AG20443 (cell line): ENCODE data around the gene ADAM8.
A peak's percentile ranks its signal among the peaks of the same experiment; 100 is the strongest.
"Not testable (repeated sequence)": the region's sequence is repeated elsewhere in the genome, so short reads cannot be mapped to it uniquely, and the experiment has no call there.

Experiments
- DNase-seq: peaks from one replicate; pipeline ENCODE4 v3.0.0; 2012; ENCODE audit warnings: low spot score, mixed read lengths

Gene ADAM8

DNA sequence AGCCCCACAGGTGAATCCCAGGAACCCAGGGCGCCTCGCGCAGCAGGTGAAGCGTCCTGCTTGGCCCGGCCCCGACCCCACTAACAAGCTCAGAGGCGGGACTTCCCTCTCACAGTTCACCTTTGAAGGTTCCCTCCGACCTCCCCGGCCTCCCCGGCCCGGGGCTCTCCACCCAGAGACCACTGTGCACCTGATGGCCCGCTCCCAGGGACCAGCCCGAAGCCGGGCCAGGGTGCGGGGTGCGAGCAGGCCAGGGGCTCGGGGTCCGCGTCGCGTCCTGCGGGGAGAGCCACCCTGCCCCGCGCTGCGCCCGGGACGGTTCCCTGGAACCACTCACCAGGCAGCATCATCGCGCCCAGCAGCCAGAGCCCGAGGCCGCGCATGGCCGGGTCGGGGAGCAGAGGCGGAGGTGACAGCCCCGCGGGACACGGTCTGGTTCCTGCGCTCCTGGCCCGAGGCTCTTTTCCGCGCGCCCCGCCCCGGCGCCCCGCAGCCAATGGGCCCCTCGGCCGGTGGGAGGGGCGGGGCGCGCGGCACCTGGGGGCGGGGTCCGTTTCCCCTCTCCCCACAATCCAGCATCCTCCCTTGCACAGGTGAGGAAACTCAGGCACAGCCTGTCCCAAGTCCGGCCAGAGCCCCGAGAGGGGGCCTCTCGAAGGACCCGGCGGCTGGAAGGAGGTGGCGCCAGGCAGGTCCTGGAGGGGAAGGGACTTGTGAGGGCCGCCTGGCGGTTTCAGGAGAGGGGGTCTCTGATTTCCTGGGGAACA lies at the start of gene ADAM8:
Gene ADAM8 (minus strand): TSS at position 434 of the 767 bp plus-strand sequence. CDS start 51 bp downstream, at position 383.
- DNase-seq = peak; percentile 68

DNA sequence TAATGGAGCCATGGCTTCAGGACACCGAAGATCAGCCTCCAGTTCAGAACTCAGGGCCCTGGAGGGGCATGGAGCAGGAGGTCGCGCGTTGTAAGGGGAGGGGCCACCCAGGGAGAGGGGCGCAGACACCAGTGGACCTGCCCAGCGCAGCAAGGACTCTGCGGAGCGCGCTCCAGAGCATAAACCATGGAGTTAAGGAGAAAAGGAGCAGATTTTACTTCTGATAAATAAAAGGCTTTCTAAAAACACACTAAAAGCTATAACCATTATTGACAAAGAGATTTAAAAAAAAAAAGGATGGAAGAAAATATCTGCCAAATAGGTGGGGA lies 49.5 kb upstream of the ADAM8 start:
- no peak for DNase-seq

DNA sequence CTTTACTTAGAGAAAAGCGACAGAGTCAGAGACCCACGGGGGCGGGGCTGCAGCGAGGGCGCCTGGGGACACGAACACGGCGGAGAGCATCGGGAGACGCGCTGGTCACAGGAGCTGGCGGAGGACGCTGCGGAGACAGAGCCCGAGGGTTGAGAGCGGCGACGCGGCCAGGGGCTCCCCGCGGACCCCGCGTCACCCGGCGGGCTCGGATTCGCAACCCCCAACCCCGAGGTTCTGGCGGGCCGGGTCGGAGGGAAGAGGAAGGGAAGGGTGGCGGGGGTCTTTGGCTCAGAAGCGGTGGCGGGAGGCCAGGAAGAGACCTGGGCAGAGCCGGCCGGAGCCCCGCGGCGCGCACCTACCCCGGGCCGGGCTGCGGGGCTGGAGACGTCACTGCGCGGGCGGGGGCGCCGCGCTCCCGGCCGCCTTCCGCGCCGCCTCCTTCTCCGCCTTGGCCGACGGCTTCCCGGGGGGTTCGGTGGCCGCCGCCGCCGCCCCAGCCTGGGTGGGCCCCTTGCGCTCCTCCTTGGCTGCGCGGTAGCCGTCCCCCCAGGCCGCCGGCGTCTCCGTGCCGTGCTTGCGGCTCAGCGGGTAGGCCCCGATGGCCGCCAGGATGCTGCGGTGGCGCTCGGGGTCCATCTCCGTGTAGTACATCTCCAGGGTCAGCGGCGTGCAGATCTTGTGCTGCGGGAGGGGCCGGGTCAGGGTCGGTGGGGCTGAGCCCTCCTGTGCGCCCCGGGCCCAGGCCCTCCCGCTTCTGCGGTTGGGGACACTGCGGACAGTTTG lies 49.0 kb upstream of the ADAM8 start:
- peak; percentile 33 for DNase-seq

DNA sequence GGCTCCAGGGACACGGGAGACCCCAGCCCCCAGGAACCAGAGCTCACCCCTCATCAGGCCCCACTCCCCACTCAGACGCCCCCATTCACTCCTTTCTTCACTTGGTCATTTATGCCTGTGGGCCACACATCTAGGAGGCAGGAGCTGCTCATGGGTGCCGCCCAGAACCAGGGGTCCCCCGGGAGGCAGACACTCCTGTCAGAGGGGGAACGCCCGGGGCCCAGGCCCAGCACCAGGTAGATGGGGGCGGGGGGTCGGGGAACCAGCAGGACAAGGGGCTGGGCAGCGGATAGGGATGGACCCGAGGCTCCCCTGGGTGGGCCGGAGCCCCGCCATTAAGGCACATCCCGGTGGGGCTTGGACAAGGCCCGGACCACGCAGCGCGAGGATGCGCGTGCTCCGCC lies 48.2 kb upstream of the ADAM8 start:
- no peak for DNase-seq

DNA sequence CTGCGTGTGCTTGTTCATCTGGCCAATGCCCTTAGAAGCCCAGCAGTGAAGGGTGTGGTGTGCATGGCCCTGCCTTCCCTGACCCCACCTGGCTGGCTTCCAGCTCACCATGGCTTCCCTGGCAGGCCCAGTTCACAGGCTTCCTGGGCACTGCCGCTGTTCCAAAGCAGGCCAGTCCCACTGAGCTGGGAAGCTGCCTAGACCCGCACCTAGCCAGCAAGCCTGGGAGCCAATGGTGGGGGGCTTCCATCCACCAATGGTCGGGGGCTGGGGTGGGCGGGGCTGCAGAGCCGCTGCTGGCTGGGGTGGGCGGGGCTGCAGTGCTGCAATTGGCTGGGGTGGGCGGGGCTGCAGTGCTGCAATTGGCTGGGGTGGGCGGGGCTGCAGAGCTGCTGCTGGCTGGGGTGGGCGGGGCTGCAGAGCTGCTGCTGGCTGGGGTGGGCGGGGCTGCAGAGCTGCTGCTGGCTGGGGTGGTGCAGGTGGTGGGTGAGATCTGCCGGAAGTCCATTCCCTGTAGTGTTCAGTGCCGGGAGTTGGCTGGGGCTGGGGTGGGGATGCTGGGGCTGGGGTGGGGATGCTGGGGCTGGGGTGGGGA lies 47.6 kb upstream of the ADAM8 start:
- peak; percentile 47 for DNase-seq

DNA sequence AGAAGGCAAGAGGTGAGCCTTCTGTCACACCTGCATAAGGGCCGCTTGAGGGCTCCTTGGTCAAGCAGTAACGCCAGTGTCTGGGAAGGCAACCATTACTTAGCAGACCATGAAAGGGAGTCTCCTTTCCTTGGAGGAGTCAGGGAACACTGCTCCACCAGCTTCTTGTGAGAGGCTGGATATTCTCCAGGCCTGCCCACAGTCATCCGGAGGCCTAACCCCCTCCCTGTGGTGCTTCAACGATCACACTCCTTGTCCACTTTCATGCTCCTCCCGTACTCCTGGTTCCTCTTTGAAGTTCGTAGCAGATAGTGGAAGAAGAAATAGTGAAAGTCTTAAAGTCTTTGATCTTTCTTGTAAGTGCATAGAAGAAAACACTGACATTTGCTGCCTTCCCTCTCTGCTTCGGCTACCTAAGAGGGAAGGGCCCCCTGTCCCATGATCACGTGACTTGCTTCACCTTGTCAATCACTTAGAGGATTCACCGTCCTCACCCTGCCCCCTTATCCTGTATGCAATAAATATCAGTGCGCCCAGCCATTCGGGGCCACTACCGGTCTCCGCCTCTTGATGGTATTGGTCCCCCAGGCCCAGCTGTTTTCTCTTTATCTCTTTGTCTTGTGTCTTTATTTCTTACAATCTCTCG lies 45.5 kb upstream of the ADAM8 start:
- DNase-seq = not testable (repeated sequence)

DNA sequence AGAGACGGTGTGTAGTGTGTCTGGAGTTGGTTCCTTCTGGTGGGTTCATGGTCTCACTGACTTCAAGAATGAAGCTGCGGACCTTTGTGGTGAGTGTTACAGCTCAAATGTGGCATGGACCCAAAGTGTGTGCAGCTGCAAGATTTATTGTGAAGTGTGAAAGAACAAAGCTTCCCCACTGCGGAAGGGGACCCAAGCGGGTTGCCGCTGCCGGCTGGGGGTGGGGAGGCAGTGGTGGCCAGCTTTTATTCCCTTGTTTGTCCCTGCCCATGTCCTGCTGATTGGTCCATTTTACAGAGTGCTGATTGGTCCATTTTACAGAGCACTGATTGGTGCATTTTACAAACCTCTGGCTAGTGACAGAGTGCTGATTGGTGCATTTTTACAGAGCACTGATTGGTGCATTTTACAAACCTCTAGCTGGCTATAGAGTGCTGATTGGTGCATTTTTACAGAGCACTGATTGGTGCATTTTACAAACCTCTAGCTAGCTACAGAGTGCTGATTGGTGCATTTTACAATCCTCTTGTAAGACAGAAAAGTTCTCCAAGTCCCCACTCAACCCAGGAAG lies 44.3 kb upstream of the ADAM8 start:
- not testable (repeated sequence) for DNase-seq

DNA sequence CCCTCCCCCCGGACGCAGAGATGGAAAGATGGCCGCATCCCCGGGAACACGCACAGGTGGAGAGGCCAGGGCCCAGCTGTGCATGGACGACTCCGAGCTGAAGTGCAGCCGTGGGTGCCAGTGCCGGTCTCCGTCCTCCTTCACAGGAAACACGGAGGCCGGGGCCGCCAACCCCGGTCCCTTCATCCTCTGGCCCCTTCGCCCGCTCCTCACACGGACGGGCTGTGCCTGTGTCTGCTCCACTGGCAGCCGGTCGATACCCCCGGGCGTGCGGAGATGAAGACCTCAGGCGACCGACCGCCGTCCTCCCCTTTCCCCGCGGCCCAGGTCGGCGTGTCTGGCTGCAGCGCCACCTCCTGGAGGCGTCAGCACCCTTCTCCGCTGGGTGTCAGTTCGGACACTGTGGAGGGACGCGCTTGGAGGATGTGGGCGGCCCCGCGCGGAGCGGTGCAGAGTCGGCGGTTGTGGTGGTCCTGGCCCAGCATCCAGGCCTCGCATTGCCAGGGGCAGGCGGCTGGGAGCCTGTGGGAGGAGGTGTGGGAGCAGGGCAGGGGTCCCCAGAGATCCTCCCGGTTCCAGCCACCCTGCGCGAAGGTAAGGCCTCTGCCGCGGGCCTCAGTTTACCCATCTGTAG lies 41.9 kb upstream of the ADAM8 start:
- peak; percentile 79 for DNase-seq

DNA sequence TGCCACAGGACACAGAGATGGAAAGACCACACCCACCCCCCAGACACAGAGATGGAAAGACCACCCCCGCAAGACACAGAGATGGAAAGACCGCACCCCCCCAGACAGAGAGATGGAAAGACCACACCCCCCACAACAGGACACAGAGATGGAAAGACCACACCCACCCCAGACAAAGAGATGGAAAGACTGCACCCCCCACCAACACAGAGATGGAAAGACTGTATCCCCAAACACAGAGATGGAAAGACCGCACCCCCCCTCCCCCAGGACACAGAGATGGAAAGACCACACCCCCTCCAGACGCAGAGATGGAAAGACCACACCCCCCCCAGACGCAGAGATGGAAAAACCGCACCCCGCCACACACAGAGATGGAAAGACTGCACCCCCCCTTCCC lies 40.1 kb upstream of the ADAM8 start:
- no peak for DNase-seq

DNA sequence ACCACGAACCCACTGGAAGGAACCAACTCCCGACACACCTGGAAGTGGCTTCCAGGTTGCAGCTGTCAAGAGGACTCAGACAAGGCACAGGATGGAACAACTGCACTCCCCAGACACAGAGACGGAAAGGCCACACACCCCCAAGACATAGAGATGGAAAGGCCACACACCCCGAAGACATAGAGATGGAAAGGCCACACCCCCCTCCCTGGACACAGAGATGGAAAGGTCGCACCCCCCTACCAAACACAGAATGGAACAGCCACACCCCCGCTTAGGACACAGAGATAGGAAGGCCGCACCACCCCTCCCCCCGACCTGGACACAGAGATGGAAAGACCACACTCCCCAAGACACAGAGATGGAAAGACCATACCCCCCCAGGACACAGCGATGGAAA lies 39.6 kb upstream of the ADAM8 start:
- no peak for DNase-seq

DNA sequence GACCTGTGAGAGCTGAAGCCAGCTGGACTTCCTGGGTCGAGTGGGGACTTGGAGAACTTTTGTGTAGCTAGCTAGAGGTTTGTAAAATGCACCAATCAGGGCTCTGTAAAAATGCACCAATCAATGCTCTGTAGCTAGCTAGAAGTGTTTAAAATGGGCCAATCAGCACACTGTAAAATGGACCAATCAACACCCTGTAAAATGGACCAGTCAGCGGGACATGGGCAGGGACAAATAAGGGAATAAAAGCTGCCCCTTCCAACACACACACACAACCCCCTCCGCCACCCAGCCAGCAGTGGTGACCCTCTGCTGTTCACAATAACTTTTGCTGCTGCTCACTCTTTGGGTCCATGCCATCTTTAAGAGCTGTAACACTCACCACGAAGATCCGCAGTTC lies 39.2 kb upstream of the ADAM8 start:
- no peak for DNase-seq

DNA sequence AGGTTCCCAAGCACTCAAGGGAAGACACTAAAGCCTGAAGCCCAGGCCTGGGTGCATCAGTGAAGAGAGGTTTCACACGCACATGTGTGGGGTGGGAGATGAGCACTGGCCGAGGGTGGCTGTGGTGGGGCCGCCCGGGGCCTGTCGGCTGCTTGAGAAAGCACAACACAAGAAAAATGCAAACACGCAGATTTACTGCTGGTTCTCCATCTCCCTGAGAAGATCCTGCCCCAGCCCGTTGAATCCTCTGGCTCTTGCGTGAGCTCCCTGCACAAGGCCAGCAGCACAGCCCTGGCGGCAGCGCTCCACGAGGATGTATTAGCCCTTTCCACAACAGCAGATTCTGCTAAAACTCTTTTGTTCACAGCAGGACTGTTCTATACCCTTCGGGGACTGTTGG lies 38.2 kb upstream of the ADAM8 start:
- DNase-seq = no peak

DNA sequence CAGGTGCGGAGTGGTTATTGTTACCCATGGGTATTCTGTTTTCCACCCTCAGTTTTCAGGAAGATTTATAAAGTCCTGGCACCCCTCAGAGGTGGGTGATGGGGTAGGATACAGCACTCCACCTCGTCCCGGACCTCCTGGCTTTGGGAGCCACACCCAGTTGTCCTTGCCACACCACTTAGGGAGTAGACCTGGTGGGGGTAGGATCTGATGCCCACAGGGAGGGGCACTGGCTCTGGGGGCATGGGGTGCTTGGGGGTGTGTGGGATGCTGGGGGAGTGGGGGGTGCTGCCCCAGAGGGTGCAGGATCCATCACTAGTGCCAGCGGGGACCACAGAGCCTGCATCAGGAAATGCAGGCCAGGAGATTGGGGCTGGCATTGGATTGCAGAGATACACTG lies 36.5 kb upstream of the ADAM8 start:
- no peak for DNase-seq

DNA sequence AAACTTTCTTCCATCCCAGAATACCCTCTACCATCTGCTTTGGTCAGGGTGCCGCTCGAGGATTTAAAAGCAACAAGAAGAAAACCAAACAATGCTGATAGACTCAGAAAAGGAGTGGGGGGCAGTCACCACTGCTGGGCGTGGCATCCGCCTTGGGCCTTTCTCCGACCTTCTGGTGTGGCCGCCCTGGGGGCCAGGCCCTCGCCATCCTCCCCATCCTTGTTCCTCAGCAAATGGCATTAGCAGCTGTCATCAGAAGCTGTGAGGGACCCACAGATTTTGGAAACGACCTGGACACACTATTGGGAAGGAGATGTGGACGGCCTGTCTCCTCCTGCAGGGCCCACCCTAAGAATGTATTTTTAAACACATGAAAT lies 36.1 kb upstream of the ADAM8 start:
- DNase-seq = no peak

DNA sequence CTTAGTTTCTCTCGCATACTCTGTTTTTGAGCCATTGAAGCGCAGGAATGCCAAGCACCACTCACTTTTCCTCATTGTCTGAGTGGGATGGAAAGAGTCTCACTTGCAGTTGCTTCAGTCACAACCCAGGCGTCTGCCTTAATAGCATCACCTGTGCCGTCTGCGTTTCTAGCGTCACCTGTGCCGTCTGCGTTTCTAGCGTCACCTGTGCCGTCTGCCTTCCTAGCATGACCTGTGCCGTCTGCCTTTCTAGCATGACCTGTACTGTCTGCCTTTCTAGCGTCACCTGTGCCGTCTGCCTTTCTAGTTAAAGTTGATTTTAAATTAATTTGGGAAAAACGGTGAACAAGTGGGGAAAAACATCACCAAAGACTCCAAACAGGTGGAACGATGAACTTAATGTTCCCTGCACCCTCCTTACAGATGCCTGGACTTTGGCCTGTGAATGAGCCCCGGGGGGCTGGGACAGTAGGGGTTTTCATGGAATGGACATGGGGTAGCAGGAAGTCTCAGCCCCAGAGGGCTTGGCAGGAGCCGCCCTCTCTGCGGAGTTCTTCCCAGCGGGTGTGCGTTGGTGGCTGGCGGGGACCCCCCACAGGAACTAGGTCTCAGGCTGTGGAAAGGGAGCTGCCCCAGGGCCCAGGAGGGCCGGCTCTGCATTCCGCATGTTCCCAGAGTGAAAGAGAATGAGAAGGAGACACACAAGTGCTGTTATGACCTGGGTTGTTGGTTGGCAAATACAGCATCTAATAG lies 35.5 kb upstream of the ADAM8 start:
- no peak for DNase-seq

DNA sequence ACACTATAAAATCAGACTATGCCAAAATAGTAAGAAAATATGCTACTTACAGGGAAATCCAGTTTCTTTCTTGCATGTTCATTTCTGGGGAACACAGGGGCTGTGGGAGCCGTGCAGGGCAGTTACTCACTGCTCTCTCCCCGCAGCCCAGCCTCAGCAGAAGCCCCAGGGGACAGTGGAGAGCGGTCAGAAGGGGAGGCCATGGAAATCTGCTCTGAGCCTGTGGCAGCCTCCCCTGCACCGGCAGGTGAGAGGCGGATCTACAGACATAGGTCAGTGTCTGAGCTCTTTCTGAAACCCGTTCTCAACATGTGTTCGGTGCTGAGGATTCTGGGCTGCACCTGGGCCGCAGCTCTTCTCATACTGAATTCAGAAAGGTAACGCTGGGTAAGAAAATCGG lies 34.9 kb upstream of the ADAM8 start:
- no peak for DNase-seq

DNA sequence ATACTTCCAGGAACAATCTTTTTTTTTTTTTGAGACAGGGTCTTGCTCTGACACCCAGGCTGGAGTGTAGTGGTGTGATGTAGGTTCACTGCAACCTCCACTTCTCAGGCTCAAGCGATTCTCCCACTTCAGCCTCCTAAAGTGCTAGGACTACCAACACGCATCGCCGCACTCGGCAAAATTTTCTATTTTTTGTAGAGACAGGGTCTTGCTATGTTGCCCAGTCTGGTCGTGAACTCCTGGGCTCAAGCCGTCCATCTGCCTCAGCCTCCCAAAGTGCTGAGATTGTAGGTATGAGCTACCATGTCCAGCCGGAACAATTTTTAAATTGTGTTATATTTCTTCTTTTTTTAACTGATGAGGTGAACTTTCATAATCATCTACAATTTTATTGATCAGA lies 34.1 kb upstream of the ADAM8 start:
- no peak for DNase-seq

DNA sequence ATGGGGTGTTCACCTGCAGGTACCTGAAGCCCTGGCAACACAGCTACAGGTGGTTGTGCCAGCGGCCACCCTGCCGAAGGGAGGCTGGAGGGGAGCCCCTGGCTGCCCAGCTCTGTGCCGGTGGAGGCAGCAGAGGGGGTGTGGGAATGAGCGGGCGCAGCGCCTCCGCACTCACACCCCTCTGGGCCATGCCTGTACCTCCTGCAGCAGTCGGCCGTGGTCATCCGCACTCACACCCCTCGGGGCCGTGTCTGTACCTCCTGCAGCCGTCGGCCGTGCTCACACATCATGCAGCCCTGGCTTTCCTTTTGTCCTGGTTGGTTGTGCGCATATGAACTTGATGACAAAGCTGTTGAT lies 33.7 kb upstream of the ADAM8 start:
- no peak for DNase-seq

DNA sequence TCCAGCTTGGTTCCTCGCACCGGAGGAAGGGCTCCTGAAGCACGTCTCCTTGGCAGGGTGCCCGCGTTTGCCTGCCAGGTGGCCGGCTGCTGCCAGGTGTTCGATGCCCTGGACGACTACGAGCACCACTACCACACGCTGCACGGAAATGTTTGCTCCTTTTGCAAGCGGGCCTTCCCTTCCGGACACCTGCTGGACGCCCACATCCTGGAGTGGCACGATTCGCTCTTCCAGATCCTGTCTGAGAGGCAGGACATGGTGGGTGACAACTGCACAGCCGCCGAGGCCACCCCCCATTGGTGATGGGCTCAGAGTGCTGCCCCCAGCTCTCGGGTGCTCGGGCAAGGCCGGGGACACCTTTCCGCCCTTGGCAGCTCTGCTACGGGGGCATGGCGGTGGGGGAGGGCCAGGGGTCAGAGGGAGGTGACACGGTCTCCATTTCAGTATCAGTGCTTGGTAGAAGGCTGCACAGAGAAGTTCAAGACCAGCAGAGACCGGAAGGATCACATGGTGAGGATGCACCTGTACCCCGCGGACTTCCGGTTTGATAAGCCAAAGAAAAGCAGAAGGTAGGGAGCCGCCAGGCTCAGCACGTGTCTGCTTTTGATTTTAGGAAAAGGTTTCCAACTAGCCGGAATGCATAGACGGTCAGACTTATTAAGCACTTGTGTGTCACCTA lies 33.2 kb upstream of the ADAM8 start:
- no peak for DNase-seq

DNA sequence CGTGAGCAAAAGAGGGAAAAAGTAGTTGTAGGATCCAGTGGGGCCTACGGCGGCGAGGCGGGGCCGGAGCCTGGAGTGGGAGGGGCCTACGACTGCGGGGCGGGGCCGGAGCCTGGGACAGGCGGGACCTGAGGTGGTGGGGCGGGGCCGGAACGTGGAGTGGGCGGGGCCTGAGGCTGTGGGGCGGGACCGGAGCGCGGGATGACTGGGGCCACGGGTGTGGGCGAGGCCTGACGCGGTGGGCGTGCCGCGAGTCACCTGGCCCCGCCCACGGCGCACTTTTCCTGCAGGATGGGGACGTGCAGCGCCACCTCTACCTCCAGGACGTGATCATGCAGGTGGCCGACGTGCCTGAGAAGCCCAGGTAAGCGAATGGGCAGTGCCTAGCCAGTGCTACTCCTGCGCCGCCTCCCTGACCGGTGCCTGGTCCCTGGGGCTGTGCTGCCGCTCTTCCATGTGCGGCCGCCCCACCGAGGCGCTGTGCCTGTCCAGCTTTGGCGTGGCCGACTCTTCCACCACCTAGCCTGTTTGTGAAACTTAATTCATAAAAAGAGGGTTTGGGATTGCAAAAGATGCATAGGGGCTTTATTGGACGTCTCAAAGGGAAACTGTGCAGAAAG lies 32.5 kb upstream of the ADAM8 start:
- peak; percentile 98 for DNase-seq
